HepG2 (cell line): ENCODE measurements around the gene PSRC1. TPM values are rescaled to one million over a fixed set of nuclear protein-coding genes. Genes with fewer than 3 reads are reported as not detected.
A peak's percentile ranks its signal among the peaks of the same experiment; 100 is the strongest.

Experiments used
- DMAP1 ChIP-seq: IDR thresholded peaks from 2 replicates; pipeline ENCODE4 v1.6.1; 2016
- DRAP1 ChIP-seq: IDR thresholded peaks from 2 replicates; pipeline ENCODE4 v1.6.1; 2016; ENCODE audit warnings: missing genetic modification reagents, missing compliant biosample characterization
- ELF1 ChIP-seq: sonication (generic); formaldehyde crosslinking; IDR thresholded peaks from 2 replicates; pipeline ENCODE4 v1.4.0; 2020; ENCODE audit warnings: missing genetic modification reagents
- ELK4 ChIP-seq: sonication (generic); formaldehyde crosslinking; IDR thresholded peaks from 2 replicates; pipeline ENCODE4 v1.9.0; 2021; ENCODE audit warnings: missing genetic modification reagents, borderline replicate concordance
- HNRNPLL ChIP-seq: fragments of 200-400 bp; formaldehyde crosslinking; IDR thresholded peaks from 2 replicates; pipeline ENCODE4 v1.6.1; 2017; ENCODE audit warnings: mild to moderate bottlenecking, low read depth, low read length; ENCODE audit not compliant: poor library complexity, severe bottlenecking
- KLF15 ChIP-seq: sonication (generic); formaldehyde crosslinking; IDR thresholded peaks from 2 replicates; pipeline ENCODE4 v1.8.1; 2023; ENCODE audit warnings: borderline replicate concordance, mild to moderate bottlenecking, inconsistent platforms, missing genetic modification reagents, mixed read lengths
- PAF1 ChIP-seq: IDR thresholded peaks from 2 replicates; pipeline ENCODE4 v1.6.1; 2016; ENCODE audit warnings: missing genetic modification reagents, missing compliant biosample characterization
- SNAPC2 ChIP-seq: sonication (generic); formaldehyde crosslinking; IDR thresholded peaks from 2 replicates; pipeline ENCODE4 v1.8.1; 2022; ENCODE audit warnings: mild to moderate bottlenecking, missing genetic modification reagents
- SYNCRIP ChIP-seq: fragments of 200-400 bp; formaldehyde crosslinking; IDR thresholded peaks from 2 replicates; pipeline ENCODE4 v1.6.1; 2018; ENCODE audit warnings: mild to moderate bottlenecking, low read depth, low read length; ENCODE audit not compliant: insufficient read depth
- TARDBP ChIP-seq: sonication (generic); formaldehyde crosslinking; IDR thresholded peaks from 2 replicates; pipeline ENCODE4 v1.8.0; 2022; ENCODE audit warnings: mild to moderate bottlenecking, missing genetic modification reagents
- ZBTB20 ChIP-seq: sonication (generic); formaldehyde crosslinking; IDR thresholded peaks from 2 replicates; pipeline ENCODE4 v1.8.1; 2023; ENCODE audit warnings: missing genetic modification reagents, low read depth, mild to moderate bottlenecking, borderline replicate concordance
- ZFP36L1 ChIP-seq: sonication (generic); formaldehyde crosslinking; IDR thresholded peaks from 2 replicates; pipeline ENCODE4 v1.8.0; 2022; ENCODE audit warnings: mild to moderate bottlenecking, missing genetic modification reagents, moderate library complexity
- ZNF136 ChIP-seq: sonication (generic); formaldehyde crosslinking; IDR thresholded peaks from 2 replicates; pipeline ENCODE4 v1.8.1; 2022; ENCODE audit warnings: low read depth, mild to moderate bottlenecking, moderate library complexity, missing genetic modification reagents
- ZNF354B ChIP-seq: sonication (generic); formaldehyde crosslinking; IDR thresholded peaks from 2 replicates; pipeline ENCODE4 v1.8.0; 2022; ENCODE audit warnings: mild to moderate bottlenecking, missing genetic modification reagents
- ZNF598 ChIP-seq: sonication (generic); formaldehyde crosslinking; IDR thresholded peaks from 2 replicates; pipeline ENCODE4 v1.5.1; 2020; ENCODE audit warnings: mild to moderate bottlenecking, missing genetic modification reagents, borderline replicate concordance
- ZNF629 ChIP-seq: sonication (generic); formaldehyde crosslinking; conservative IDR thresholded peaks from 2 replicates; pipeline ENCODE4 v1.5.0; 2020; ENCODE audit warnings: missing genetic modification reagents
- ZNF660 ChIP-seq: sonication (generic); formaldehyde crosslinking; IDR thresholded peaks from 2 replicates; pipeline ENCODE4 v1.5.1; 2020; ENCODE audit warnings: mild to moderate bottlenecking, low read depth, missing genetic modification reagents, borderline replicate concordance
- ZNF704 ChIP-seq: sonication (generic); formaldehyde crosslinking; IDR thresholded peaks from 2 replicates; pipeline ENCODE4 v1.8.1; 2023; ENCODE audit warnings: mild to moderate bottlenecking, inconsistent platforms, moderate library complexity, missing genetic modification reagents, borderline replicate concordance
- ZNF773 ChIP-seq: sonication (generic); formaldehyde crosslinking; IDR thresholded peaks from 2 replicates; pipeline ENCODE4 v1.4.0; 2020; ENCODE audit warnings: missing genetic modification reagents, borderline replicate concordance
- ZNF883 ChIP-seq: sonication (generic); formaldehyde crosslinking; IDR thresholded peaks from 2 replicates; pipeline ENCODE4 v1.5.1; 2020; ENCODE audit warnings: mild to moderate bottlenecking, missing genetic modification reagents; ENCODE audit errors: not compliant biosample characterization
- ZSCAN29 ChIP-seq: sonication (generic); formaldehyde crosslinking; conservative IDR thresholded peaks from 2 replicates; pipeline ENCODE4 v1.4.0; 2020; ENCODE audit warnings: mild to moderate bottlenecking, missing genetic modification reagents
- polyA plus RNA-seq, 8 experiments: library from polyadenylated mRNA; depleted of rRNA in 3 of 8; stranded (reverse) in 7 of 8; unstranded in 1 of 8; fragments of >200 nt; fragmentation: Illumina TruSeq in 4 of 8; extraction: Trizol in 4 of 8; gene quantifications; 2 replicates each; pipeline versions ENCODE4 v1.2.1 to v1.2.3, GENCODE V29; 2011 to 2016; ENCODE audit warnings: low read depth in 4 of 8, missing spikeins in 1 of 8, mixed read lengths in 1 of 8; ENCODE audit not compliant: insufficient read depth in 1 of 8
- total RNA-seq, 5 experiments: library from RNA; depleted of rRNA; stranded (reverse); fragments of >200 nt; fragmentation: Illumina TruSeq; extraction: Trizol; gene quantifications; 2 replicates each; pipeline ENCODE4 v1.2.3, GENCODE V29; 2016; ENCODE audit warnings: low read depth in 1 of 5
- TF ChIP-seq, protein P1 (sequence below): sonication (generic); formaldehyde crosslinking; IDR thresholded peaks from 2 replicates; pipeline ENCODE4 v1.8.0; 2022; ENCODE audit warnings: missing genetic modification reagents, low read depth, mild to moderate bottlenecking, borderline replicate concordance
- TF ChIP-seq, protein P2 (sequence below): sonication (generic); formaldehyde crosslinking; IDR thresholded peaks from 2 replicates; pipeline ENCODE4 v1.8.1; 2022; ENCODE audit warnings: low read depth, mild to moderate bottlenecking, missing genetic modification reagents

PSRC1 gene
- total and polyA plus RNA-seq, 2 of the 13 experiments (the other 11 are each of a cell fraction or from before 2014, with no cell fraction given): 28.6 to 30.3 TPM

GRCh38 chr1:109282952-109283747 lies at the start of gene PSRC1 (continued):
- TF ChIP-seq SNAPC2 (CRISPR knock-in tag): peak; percentile 90; the same call in 1 of the 2 replicates
- no peak for TF ChIP-seq PAF1 (CRISPR knock-in tag)
- TF ChIP-seq TARDBP (CRISPR knock-in tag): peak; percentile 79
- TF ChIP-seq ZNF883 (CRISPR knock-in tag): no peak
- no peak for TF ChIP-seq ZNF773 (CRISPR knock-in tag)
- peak; percentile 82 for TF ChIP-seq HNRNPLL
- peak; percentile 88 for TF ChIP-seq ELF1 (CRISPR knock-in tag)
- TF ChIP-seq DMAP1 (CRISPR knock-in tag): peak; percentile 85
- TF ChIP-seq ZNF354B: no peak
- no peak; the same call in 1 of the 2 replicates for TF ChIP-seq ZSCAN29 (CRISPR knock-in tag)
- no peak for TF ChIP-seq SYNCRIP
- TF ChIP-seq ZNF704 (CRISPR knock-in tag): peak; percentile 39; the same call in 1 of the 2 replicates
- TF ChIP-seq ZNF136: no peak
- TF ChIP-seq ZNF660 (CRISPR knock-in tag): no peak
- TF ChIP-seq, protein P1, sequence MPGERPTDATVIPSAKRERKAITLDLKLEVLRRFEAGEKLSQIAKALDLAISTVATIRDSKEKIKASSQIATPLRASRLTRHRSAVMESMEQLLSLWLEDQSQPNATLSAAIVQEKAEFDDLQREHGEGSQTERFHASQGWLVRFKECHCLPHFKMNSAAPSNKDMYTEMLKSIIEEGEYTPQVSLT (CRISPR knock-in tag): no peak
- TF ChIP-seq KLF15 (CRISPR knock-in tag): 0 out of 2 replicates have a peak, but pooled peaks have one; percentile 29
- no peak for TF ChIP-seq ZNF629 (CRISPR knock-in tag)
- TF ChIP-seq ZNF598 (CRISPR knock-in tag): no peak
- 0 out of 2 replicates have a peak, but pooled peaks have one; percentile 44 for TF ChIP-seq ZFP36L1 (CRISPR knock-in tag)
- TF ChIP-seq, protein P2, sequence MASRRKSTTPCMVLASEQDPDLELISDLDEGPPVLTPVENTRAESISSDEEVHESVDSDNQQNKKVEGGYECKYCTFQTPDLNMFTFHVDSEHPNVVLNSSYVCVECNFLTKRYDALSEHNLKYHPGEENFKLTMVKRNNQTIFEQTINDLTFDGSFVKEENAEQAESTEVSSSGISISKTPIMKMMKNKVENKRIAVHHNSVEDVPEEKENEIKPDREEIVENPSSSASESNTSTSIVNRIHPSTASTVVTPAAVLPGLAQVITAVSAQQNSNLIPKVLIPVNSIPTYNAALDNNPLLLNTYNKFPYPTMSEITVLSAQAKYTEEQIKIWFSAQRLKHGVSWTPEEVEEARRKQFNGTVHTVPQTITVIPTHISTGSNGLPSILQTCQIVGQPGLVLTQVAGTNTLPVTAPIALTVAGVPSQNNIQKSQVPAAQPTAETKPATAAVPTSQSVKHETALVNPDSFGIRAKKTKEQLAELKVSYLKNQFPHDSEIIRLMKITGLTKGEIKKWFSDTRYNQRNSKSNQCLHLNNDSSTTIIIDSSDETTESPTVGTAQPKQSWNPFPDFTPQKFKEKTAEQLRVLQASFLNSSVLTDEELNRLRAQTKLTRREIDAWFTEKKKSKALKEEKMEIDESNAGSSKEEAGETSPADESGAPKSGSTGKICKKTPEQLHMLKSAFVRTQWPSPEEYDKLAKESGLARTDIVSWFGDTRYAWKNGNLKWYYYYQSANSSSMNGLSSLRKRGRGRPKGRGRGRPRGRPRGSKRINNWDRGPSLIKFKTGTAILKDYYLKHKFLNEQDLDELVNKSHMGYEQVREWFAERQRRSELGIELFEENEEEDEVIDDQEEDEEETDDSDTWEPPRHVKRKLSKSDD (CRISPR knock-in tag): no peak
- TF ChIP-seq ELK4: no peak
- peak; percentile 37; the same call in 1 of the 2 replicates for TF ChIP-seq ZBTB20 (CRISPR knock-in tag)
- TF ChIP-seq DRAP1 (CRISPR knock-in tag): peak; percentile 84
